ENCODE results near the gene MEIKIN.

MEIKIN gene

DNA sequence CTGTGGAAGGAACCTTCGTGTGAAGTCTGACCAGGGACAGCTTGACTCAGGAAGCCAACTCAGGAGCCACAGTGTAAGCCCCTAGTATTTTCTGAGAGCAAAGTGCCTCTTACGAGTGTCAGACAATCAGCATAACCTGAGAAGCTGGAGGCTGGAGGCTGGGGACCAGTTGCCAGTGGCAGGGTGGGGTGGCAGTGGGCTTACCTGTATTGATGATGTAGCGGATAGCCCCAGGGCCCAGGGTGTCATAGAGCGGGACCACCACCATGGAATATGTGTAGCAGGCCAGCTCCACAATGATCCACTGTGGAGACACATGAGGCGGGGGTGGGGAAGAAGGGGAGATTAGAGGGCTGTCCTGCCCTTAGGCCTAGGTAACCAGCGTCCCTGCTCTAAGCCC lies 43.1 kb upstream of the MEIKIN start:
- no peak for TF ChIP-seq CTCF (IDR thresholded peaks at IDR 0.05)

DNA sequence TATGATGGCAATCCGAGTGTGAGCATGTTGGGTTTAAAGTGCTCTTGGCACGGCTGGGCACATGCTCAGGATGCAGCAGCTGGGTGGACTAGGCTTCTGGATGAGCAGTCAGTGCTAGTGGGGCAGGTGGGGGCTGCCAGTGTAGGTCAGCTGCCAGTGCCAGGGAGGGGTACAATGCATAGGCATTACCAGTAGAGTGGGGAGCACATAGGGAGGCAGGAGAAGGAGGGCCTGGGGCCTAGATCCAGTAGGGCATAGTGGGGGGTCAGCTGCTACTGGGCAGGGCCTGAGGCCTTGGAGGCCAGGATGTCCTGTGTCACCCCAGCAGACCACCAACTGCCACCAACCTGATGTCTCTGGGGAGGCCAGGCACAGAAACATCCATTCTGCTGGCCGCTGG lies 41.8 kb upstream of the MEIKIN start:
- TF ChIP-seq CTCF (IDR thresholded peaks at IDR 0.05) = no peak

DNA sequence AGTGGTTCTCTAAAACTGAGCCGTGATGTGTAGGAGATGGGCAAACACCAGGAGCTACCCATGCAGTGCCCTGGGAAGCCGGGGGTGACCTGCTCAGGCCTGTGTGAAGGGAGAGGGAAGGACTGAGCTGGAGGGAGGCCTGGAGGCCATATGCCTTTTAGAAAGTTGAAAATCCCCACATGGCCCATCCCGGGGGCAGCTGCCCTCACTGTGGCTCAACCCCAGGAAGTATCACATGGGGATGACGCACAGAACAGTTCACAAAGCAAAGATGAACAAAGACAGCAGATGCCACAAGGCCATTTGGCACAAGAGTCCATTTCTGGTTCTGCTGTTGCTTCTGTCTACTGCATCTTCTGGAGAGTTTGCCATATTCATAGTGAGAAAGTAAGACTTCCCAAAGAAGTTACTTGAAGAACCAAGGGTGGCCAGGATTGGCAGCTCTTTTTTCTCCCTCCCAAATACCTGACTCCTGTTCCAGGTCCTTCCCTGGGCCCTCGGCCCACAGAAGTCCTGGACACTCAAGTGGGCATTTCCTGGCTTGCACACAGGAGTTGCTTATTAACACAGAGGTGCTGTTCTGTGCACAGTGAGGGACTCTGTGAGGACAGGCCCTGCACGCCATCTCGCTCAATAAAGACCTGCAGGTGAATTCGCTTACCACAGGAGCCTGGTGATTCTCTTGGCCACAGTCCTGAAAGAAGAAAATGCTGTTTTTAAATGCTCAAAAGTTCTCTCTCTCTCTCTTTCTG lies 40.9 kb upstream of the MEIKIN start:
- TF ChIP-seq CTCF (IDR thresholded peaks at IDR 0.05) = no peak

- TF ChIP-seq CTCF (IDR thresholded peaks at IDR 0.05) = no peak
Observed at GRCh38 chr5:131984956-131985665, 39.6 kb upstream of the MEIKIN start.

DNA sequence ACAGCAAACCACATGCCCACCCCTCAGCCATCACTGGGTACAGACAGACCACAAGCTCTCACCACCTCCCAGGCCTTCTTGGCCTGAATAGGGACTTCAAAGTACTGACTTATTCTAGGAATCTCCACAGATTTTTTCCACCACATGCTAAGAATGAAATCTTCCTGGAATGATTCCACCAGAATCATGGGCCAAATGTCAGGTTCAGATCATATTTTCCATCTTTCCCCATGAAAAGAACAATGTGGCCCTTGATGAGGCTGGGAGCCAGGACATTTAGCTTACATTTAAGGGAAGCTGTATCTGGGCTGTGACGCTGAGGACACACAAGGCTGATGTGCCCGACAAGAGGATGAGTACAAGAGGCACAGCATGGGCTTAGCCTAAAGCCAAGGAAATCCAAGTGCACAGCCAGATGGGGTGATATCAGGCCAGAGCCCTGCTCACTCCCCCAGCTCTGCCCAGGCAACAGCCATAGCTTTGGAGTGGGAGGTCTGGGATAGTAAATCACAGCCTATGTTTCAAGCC lies 37.8 kb upstream of the MEIKIN start:
- TF ChIP-seq CTCF (IDR thresholded peaks at IDR 0.05) = no peak

DNA sequence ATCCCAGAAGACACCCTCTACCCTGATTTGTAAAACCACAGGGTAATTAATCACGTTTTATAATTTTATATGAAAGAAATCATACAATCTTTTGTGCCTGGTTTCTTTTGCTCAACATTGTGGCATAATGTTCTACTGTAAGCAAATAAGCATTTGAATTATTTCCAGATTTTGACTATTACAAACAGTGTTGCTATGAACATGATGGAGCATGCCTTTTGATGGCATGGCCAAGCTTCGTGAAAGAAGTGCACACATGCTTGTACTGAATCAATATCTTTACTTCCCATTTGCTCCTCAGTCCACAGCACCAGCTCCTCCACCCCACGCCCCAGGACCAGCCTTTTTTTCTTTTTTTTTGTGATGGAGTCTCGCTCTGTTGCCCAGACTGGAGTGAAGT lies 36.1 kb upstream of the MEIKIN start:
- TF ChIP-seq CTCF (IDR thresholded peaks at IDR 0.05) = no peak

- TF ChIP-seq CTCF (IDR thresholded peaks at IDR 0.05) = no peak
Observed at GRCh38 chr5:131980696-131981095, 35.2 kb upstream of the MEIKIN start.
